ENCODE measurements around the gene UBASH3B.

UBASH3B gene

GRCh38 chr11:122754553-122755322 lies 99.2 kb downstream of the UBASH3B start:
- DNase-seq (ENCODE audit: low spot score), result peak; percentile 47
- peak; percentile 69 for TF ChIP-seq CTCF (IDR thresholded peaks at IDR 0.05; ENCODE audit: extremely low read depth, insufficient read depth, missing control alignments)
- in situ Hi-C loops (cut with MboI; ENCODE audit: low pct_unique_long_range_greater_than_20kb, low sequenced_read_pairs, unreplicated experiment), result no loop called here

GRCh38 chr11:122755409-122755808 lies 99.9 kb downstream of the UBASH3B start:
- no peak for TF ChIP-seq CTCF (IDR thresholded peaks at IDR 0.05; ENCODE audit: extremely low read depth, insufficient read depth, missing control alignments)
- in situ Hi-C loops (cut with MboI; ENCODE audit: low pct_unique_long_range_greater_than_20kb, low sequenced_read_pairs, unreplicated experiment), result no loop called here
- no peak for DNase-seq (ENCODE audit: low spot score)

- in situ Hi-C loops (cut with MboI; ENCODE audit: low pct_unique_long_range_greater_than_20kb, low sequenced_read_pairs, unreplicated experiment), result no loop called here
Observed at GRCh38 chr11:122755941-122756340, 100.4 kb downstream of the UBASH3B start.

GRCh38 chr11:122756417-122756816 lies 100.9 kb downstream of the UBASH3B start:
- peak; percentile 39 for DNase-seq (ENCODE audit: low spot score)
- in situ Hi-C loops (cut with MboI; ENCODE audit: low pct_unique_long_range_greater_than_20kb, low sequenced_read_pairs, unreplicated experiment), result no loop called here
- peak; percentile 57 for TF ChIP-seq CTCF (IDR thresholded peaks at IDR 0.05; ENCODE audit: extremely low read depth, insufficient read depth, missing control alignments)

More at GRCh38 chr11:122755941-122756340, 100.4 kb downstream of the UBASH3B start:
- TF ChIP-seq CTCF (IDR thresholded peaks at IDR 0.05; ENCODE audit: extremely low read depth, insufficient read depth, missing control alignments), result no peak
- DNase-seq (ENCODE audit: low spot score), result no peak

GRCh38 chr11:122757201-122757600 lies 101.7 kb downstream of the UBASH3B start:
- no peak for DNase-seq (ENCODE audit: low spot score)
- in situ Hi-C loops (cut with MboI; ENCODE audit: low pct_unique_long_range_greater_than_20kb, low sequenced_read_pairs, unreplicated experiment), result no loop called here
- TF ChIP-seq CTCF (IDR thresholded peaks at IDR 0.05; ENCODE audit: extremely low read depth, insufficient read depth, missing control alignments), result no peak

- in situ Hi-C loops (cut with MboI; ENCODE audit: low pct_unique_long_range_greater_than_20kb, low sequenced_read_pairs, unreplicated experiment), result no loop called here
- no peak for TF ChIP-seq CTCF (IDR thresholded peaks at IDR 0.05; ENCODE audit: extremely low read depth, insufficient read depth, missing control alignments)
- no peak for DNase-seq (ENCODE audit: low spot score)
Observed at GRCh38 chr11:122758339-122758738, 102.8 kb downstream of the UBASH3B start.
